B cell (primary cell): ENCODE measurements around the gene C10orf105. TPM values are rescaled to one million over a fixed set of nuclear protein-coding genes. Genes with fewer than 3 reads are reported as not detected.

Experiments
- ATAC-seq: fragments of 200-7000 bp; cut with Tn5 transposase; one replicate; pipeline ENCODE4 v1.10.0; 2021; ENCODE audit warnings: low read depth, mild to moderate bottlenecking, moderate number of reproducible peaks, moderate library complexity
- CTCF ChIA-PET: fragments of 350-600 bp; sonication (Branson Sonifier 250); formaldehyde crosslinking; loops from one replicate; lab custom pipeline; 2021; ENCODE audit warnings: antibody characterized with exemption, inconsistent platforms; lab: Charles Lee
- POLR2A ChIA-PET: fragments of 350-600 bp; sonication (Branson Sonifier 250); formaldehyde crosslinking; loops from one replicate; lab custom pipeline; 2021; ENCODE audit warnings: antibody characterized with exemption; lab: Charles Lee
- DNase-seq: peaks from one replicate; pipeline ENCODE4 v3.0.0; 2013
- H2AFZ ChIP-seq: 2 replicates; pipeline ENCODE4 v1.6.1; 2012; ENCODE audit warnings: mild to moderate bottlenecking, low read depth, low read length; ENCODE audit not compliant: insufficient read depth, poor library complexity, severe bottlenecking
- H3K27ac ChIP-seq, 2 donors: 1 replicate in 1 of 2; 2 replicates in 1 of 2; pipeline ENCODE4 v1.5.1; 2012 to 2013; ENCODE audit warnings: low read length in 2 of 2, mild to moderate bottlenecking in 2 of 2, moderate library complexity in 1 of 2
- H3K27me3 ChIP-seq, 4 experiments: fragments of 200-600 bp in 1 of 4; sonication (generic) in 1 of 4; replicated peaks in 1 of 4; 1 replicate in 2 of 4; 2 replicates in 2 of 4; pipeline versions ENCODE4 v1.6.1 to v1.7.0; 2013 to 2016; ENCODE audit warnings: low read length in 3 of 4, mild to moderate bottlenecking in 2 of 4, mixed read lengths in 1 of 4, moderate library complexity in 1 of 4; ENCODE audit not compliant: insufficient read depth in 4 of 4, control insufficient read depth in 3 of 4; ENCODE audit errors: control extremely low read depth in 1 of 4
- H3K36me3 ChIP-seq, 2 experiments: replicated peaks in 1 of 2; 1 replicate in 1 of 2; 2 replicates in 1 of 2; pipeline versions ENCODE4 v1.6.1 to v1.7.1; 2013; ENCODE audit warnings: low read length in 1 of 2; ENCODE audit not compliant: insufficient read depth in 2 of 2, control insufficient read depth in 1 of 2; ENCODE audit errors: control extremely low read depth in 1 of 2, extremely low read depth in 1 of 2
- H3K4me1 ChIP-seq, 2 donors: fragments of 200-600 bp in 1 of 2; sonication (generic) in 1 of 2; 1 replicate in 1 of 2; 2 replicates in 1 of 2; pipeline versions ENCODE4 v1.5.1 to v1.6.1; 2013 to 2017; ENCODE audit warnings: low read length in 2 of 2; ENCODE audit not compliant: control insufficient read depth in 2 of 2, insufficient read depth in 2 of 2
- H3K4me2 ChIP-seq: replicated peaks from 2 replicates; pipeline ENCODE3; 2012; ENCODE audit warnings: mild to moderate bottlenecking, low read depth, low read length; ENCODE audit not compliant: poor library complexity, severe bottlenecking
- H3K4me3 ChIP-seq, 5 experiments: fragments of 200-600 bp in 1 of 5; sonication (generic) in 1 of 5; 1 replicate in 3 of 5; 2 replicates in 2 of 5; pipeline versions ENCODE4 v1.5.1 to v1.7.0; 2011 to 2016; ENCODE audit warnings: low read length in 4 of 5, mild to moderate bottlenecking in 4 of 5, low read depth in 2 of 5, control low read depth in 1 of 5, moderate library complexity in 1 of 5; ENCODE audit not compliant: insufficient read depth in 1 of 5; ENCODE audit errors: control extremely low read depth in 1 of 5, extremely low read depth in 1 of 5
- H3K79me2 ChIP-seq: fragments of 200-600 bp; sonication (generic); one replicate; pipeline ENCODE4 v1.6.0; 2016; ENCODE audit warnings: low read length; ENCODE audit not compliant: control insufficient read depth, insufficient read depth
- H3K9ac ChIP-seq: fragments of 200-600 bp; sonication (generic); 2 replicates; pipeline ENCODE4 v1.6.1; 2017; ENCODE audit warnings: mild to moderate bottlenecking, low read length, moderate library complexity
- H3K9me3 ChIP-seq, 3 donors: one replicate each; pipeline versions ENCODE4 v1.6.1 to v1.7.1; 2013; ENCODE audit warnings: low read length in 2 of 3; ENCODE audit not compliant: control insufficient read depth in 2 of 3, insufficient read depth in 1 of 3; ENCODE audit errors: control extremely low read depth in 1 of 3
- H4K20me1 ChIP-seq: 2 replicates; pipeline ENCODE4 v1.6.0; 2012; ENCODE audit warnings: mild to moderate bottlenecking, low read length; ENCODE audit not compliant: insufficient read depth, control insufficient read depth, poor library complexity, severe bottlenecking
- H3K27ac Mint-ChIP-seq: one replicate; pipeline ENCODE4 v1.8.0; 2021; ENCODE audit warnings: mixed read lengths
- H3K27me3 Mint-ChIP-seq: one replicate; pipeline ENCODE4 v1.8.0; 2021; ENCODE audit warnings: mixed read lengths
- H3K4me1 Mint-ChIP-seq: one replicate; pipeline ENCODE4 v1.8.0; 2021; ENCODE audit warnings: mixed read lengths
- H3K4me3 Mint-ChIP-seq: one replicate; pipeline ENCODE4 v1.8.0; 2021; ENCODE audit warnings: mixed read lengths
- H3K9me3 Mint-ChIP-seq: one replicate; pipeline ENCODE4 v1.8.0; 2022; ENCODE audit warnings: mixed read lengths; ENCODE audit not compliant: insufficient read depth
- EZH2 ChIP-seq: IDR thresholded peaks from 2 replicates; pipeline ENCODE4 v1.6.1; 2012; ENCODE audit warnings: borderline replicate concordance, low read depth, mild to moderate bottlenecking, moderate library complexity, low read length; ENCODE audit not compliant: insufficient read depth, poor library complexity, severe bottlenecking
- WGBS: methylation state at CpG from one replicate; pipeline ENCODE4 v1.1.5; 2013; ENCODE audit warnings: missing lambda C conversion rate; ENCODE audit not compliant: insufficient coverage; 5-methylcytosine and 5-hydroxymethylcytosine counted together
- intact Hi-C: fragments of 100-400 bp; cut with micrococcal nuclease; formaldehyde crosslinking; loops from one replicate; pipeline ENCODE4 v1.10.0; 2022
- polyA plus RNA-seq: library from polyadenylated mRNA; depleted of rRNA; stranded (reverse); fragments of >200 nt; gene quantifications from 2 replicates; pipeline ENCODE4 v1.2.3, GENCODE V29; 2012
- total RNA-seq, 2 donors: library from RNA; stranded (reverse); fragments of 120-200 nt in 1 of 2; gene quantifications; 1 replicate in 1 of 2; 2 replicates in 1 of 2; pipeline versions ENCODE4 v1.2.3 to v1.2.4, GENCODE V29; 2013 to 2022
- TF ChIP-seq, protein P1 (sequence below): fragments of 200-600 bp; IDR thresholded peaks from one replicate; pipeline ENCODE4 v1.8.0; 2022; ENCODE audit warnings: antibody characterized with exemption, mild to moderate bottlenecking

Gene C10orf105
- total and polyA plus RNA-seq, 2 donors (not counting 1 experiment from before 2014, with no cell fraction given), result 0.03 TPM; not detected in 1

DNA sequence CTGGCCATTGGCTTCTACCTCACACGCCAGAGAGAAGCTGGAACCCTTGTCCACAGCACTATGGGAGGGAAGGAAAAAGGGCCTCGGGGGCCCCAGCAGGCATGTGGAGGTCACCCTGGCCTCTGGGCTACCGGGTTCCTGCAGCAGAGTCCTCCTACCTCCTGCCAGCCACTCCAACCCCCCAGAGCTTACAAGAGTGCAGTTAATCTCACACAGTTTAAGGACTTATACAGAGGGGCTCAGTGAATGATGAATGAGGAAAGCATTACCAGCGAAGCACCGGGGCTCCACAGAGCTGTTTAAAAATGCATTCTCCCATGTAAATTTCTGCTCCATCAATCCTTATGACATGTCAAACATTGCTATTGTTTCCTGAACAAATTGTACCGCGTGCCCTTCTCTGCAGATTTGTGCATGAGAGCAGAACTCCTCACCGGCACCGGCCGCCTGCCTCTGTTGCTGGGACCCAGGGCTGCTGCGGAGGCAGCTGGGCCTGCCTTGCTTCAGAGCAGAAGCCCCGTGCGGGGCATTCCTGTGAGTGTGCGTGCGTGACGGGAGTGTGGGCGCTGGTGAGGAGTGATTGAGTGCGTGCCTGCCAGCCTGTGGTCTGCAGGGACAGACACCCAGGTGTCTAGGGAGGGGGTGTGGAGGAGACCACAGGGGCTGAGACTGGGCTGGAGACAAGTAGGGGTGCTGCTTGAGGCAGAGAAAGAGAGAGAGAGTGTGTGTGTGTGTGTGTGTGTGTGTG, 52.8 kb downstream of the C10orf105 start:
- intact Hi-C loops, result loop anchor here (2.0 kb wide), 1 partner anchor 28 kb away; no protein-coding TSS in a partner anchor
- ChIA-PET CTCF (interaction anchor here (0.7 to 5.3 kb wide), 6 partner anchors 27 to 283 kb away, joined by 3 to 48 read pairs (median 5); no protein-coding TSS in a partner anchor), POLR2A (interaction anchor here (0.8 to 1.7 kb wide), 2 partner anchors 106 to 145 kb away, joined by 5 to 14 read pairs; partner anchors contain the start of gene VSIR)
- Mint-ChIP-seq H3K27me3 (no peaks in the 10 kb centered on the region), H3K4me1 (peaks cover 17% of the 10 kb centered on the region), H3K4me3 (peak overlapping the region; percentile 0), H3K27ac (peak overlapping the region; percentile 2), H3K9me3 (no peaks in the 10 kb centered on the region)
- Histone ChIP-seq H3K4me1 (peaks cover 19 to 22% of the 10 kb centered on the region in 2 donors), H3K79me2 (no peaks in the 10 kb centered on the region), H3K4me3 (no peak overlapping the region), H2AFZ (peak overlapping the region; percentile 64), H3K27me3 (no peaks in the 10 kb centered on the region), H3K9ac (no peak overlapping the region), H3K4me2 (peak overlapping the region; percentile 57), H3K36me3 (no peaks in the 10 kb centered on the region), H4K20me1 (no peaks in the 10 kb centered on the region), H3K9me3 (no peaks in the 10 kb centered on the region), H3K27ac (no peak overlapping the region)
- ATAC-seq (peak; percentile 46), DNase-seq (peak; percentile 55)
- TF ChIP-seq EZH2, result no peak
- TF ChIP-seq, protein P1, sequence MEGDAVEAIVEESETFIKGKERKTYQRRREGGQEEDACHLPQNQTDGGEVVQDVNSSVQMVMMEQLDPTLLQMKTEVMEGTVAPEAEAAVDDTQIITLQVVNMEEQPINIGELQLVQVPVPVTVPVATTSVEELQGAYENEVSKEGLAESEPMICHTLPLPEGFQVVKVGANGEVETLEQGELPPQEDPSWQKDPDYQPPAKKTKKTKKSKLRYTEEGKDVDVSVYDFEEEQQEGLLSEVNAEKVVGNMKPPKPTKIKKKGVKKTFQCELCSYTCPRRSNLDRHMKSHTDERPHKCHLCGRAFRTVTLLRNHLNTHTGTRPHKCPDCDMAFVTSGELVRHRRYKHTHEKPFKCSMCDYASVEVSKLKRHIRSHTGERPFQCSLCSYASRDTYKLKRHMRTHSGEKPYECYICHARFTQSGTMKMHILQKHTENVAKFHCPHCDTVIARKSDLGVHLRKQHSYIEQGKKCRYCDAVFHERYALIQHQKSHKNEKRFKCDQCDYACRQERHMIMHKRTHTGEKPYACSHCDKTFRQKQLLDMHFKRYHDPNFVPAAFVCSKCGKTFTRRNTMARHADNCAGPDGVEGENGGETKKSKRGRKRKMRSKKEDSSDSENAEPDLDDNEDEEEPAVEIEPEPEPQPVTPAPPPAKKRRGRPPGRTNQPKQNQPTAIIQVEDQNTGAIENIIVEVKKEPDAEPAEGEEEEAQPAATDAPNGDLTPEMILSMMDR, result no peak
- 16% methylated on average over 14 of the region's 18 CpGs for WGBS

DNA sequence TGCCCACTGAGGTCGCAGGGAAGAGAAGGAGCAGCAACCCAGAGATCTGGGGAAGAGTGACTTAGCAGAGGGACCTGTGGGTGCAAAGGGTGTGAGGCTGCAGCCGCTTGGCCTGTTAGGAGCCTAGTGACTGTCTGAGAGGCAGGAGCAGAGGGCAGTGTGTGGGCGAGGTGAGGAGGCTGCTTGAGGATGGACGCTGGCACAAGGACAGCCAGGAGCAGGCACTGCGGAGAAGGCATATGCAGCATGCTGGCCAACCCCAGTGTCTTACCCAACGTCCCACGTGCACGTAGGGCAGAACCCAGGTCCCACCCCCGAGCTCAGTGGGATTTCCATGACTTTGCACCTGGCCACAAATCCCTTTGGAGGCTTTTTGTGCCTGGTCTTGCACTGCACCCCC, 54.1 kb downstream of the C10orf105 start:
- Histone ChIP-seq H3K4me2 (no peak overlapping the region), H3K27ac (no peak overlapping the region), H3K4me3 (no peak overlapping the region), H3K79me2 (no peaks in the 10 kb centered on the region), H3K27me3 (no peaks in the 10 kb centered on the region), H3K4me1 (peaks cover 19 to 26% of the 10 kb centered on the region in 2 donors), H2AFZ (no peak overlapping the region), H4K20me1 (no peaks in the 10 kb centered on the region), H3K9ac (no peak overlapping the region), H3K9me3 (peaks cover 0 to 5% (median 5%) of the 10 kb centered on the region in 3 donors), H3K36me3 (no peaks in the 10 kb centered on the region)
- no peaks in the 10 kb centered on the region for H3K9me3 Mint-ChIP-seq
- ATAC-seq, result no peak
- no peak for TF ChIP-seq EZH2
- TF ChIP-seq, protein P1, result no peak
- DNase-seq, result no peak
- peaks cover 17% of the 10 kb centered on the region for H3K4me1 Mint-ChIP-seq
- WGBS, result 92% methylated on average over 9 of the region's 9 CpGs
- CTCF ChIA-PET, result interaction anchor here (1.3 to 5.3 kb wide), 8 partner anchors 27 to 147 kb away, joined by 3 to 48 read pairs (median 9); partner anchors contain the start of gene VSIR
- POLR2A ChIA-PET, result no interaction called here
- intact Hi-C loops, result loop anchor here (2.0 kb wide), 1 partner anchor 43 kb away; no protein-coding TSS in a partner anchor
- no peak overlapping the region for H3K27ac Mint-ChIP-seq
- H3K27me3 Mint-ChIP-seq, result no peaks in the 10 kb centered on the region
- H3K4me3 Mint-ChIP-seq, result no peak overlapping the region
